Stimulated activated CD8-positive, alpha-beta memory T cell treated with anti-CD3 and anti-CD28 coated beads, Interleukin-15, amount 100 ng/mL, for 24 hours (primary cell): ENCODE measurements around the gene SSU72.

Experiments used
- DNase-seq: peaks from one replicate; pipeline ENCODE4 v3.0.0-alpha.2; 2020; ENCODE audit warnings: low read depth

Gene SSU72

DNA sequence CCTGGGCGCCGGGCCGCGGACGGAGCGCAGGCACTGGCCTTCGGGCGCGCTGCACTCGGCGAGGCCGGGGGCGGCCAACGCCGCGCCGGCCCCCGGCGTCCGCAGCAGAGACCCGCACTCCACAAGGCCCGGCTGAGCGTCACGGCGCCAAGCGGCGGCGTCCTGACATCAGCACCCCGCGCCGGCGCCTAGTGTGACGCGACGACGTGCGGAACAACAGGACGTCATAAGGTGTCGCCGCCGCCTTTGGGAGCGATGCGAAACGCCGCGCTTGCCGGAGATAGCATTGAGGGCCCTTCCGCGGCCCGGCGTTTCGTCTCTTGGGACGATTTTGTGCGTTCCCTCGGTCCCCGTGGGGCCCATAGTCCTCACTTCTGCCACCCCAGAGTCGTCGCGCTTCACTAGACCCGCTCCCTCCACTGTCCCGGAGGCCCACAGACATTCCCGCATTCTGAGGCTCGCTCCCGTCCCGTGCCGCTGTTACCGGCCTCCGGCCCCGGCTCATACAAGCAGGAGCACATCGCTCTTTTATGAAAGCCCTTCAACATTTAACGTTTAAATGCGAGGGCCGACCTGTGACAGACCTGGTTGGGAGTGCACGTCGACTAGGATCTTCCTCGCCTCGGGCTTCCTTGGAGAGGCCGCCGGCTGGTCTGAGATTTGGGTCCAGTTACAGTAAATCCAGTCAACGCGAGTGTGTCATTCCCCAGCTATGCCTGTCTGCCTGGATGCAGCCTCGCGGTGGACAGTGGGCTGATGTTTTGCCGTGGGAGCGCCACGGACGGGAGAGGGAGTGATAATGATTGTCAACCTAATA lies at the start of gene SSU72:
SSU72 (minus strand) TSS at position 143 of the 817 bp plus-strand sequence. CDS start 306 bp downstream, outside the sequence.
- peak; percentile 83 for DNase-seq

DNA sequence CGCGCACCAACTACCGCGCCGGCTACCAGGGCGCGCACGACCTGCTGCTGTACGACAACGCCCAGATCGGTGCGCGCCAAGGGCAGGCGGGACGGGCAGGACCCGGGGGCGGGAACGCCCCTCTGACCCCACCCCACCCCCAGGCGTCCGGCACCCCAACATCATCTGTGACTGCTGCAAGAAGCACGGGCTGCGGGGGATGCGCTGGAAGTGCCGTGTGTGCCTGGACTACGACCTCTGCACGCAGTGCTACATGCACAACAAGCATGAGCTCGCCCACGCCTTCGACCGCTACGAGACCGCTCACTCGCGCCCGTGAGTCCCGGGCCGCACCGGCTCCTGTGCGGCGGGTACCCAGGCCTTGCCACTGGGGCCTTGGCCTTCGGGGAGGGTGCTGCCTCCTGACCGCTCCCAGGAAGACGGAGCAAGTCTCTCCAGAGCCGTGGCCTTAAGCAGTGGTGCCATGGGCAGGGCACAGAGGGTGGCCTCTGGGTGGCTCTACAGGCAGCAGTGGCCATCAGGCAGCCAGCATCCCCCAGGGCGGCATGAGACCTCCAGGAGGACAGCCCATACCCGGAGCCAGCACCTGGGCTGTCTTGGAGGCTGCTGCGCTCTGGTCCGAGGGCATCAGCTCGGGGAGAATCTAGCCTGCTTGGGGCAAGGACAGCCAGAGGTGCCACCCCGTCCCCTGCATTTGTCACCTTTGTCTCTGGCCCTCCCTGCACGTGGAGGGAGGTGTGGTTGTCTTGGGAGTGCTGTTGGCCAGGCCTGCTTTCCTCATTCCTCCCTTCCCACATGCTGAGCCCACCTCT lies 49.2 kb upstream of the SSU72 start:
- DNase-seq, result no peak

- DNase-seq, result no peak
Observed at GRCh38 chr1:1623181-1623630, 48.5 kb upstream of the SSU72 start.

DNA sequence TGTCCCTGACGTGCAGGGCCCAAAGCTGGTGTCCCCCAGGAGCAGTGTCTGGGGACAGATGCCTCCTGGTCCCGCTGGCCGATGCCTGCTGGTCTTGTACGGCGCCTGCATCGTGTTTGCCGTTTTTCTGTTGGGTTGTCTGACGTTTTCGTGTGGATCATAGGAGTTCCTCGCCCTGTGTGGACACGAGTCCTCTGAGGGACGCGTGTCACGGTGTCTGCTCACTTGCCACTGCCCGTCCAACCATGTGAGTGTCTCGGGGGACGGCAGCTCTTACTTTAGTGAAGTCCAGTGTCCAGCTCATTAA lies 48.1 kb upstream of the SSU72 start:
- no peak for DNase-seq

DNA sequence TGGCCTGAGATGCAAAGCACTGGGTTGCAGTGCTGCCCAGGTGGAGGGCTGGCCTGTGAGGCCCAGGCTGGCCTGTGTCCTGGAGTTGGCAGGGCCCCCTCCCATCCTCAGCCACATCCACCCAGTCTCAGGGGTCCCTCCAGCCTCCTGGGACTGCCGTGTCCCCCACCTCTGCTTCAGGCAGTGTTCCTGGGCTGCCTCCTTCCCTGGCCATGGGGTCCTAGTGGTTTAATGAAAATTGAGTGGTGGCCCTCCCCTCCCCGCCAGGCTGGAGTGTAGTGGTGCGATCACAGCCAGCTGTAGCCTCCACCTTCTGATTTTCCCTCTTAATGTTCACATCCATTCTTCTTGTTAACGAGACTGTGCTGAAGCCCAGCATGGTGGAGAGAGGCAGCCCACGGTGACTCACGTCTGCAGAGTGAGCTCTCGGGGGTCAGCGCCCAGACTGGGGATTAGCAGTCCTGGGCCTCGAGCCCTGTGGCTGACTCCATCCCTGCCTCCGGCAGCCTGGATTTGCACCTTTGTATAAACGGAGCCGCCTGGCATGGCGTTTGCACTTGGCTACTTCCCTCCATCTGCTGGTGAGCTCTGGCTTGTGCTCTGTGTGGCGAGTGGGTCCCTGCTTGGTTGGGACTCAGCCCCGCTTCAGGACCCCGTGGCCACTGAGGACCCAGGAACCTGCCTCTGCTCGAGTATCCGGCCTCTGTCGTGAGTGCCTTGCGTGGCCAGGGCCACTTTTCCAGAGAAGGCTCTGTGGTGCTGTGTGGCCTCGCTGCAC lies 47.5 kb upstream of the SSU72 start:
- no peak for DNase-seq

DNA sequence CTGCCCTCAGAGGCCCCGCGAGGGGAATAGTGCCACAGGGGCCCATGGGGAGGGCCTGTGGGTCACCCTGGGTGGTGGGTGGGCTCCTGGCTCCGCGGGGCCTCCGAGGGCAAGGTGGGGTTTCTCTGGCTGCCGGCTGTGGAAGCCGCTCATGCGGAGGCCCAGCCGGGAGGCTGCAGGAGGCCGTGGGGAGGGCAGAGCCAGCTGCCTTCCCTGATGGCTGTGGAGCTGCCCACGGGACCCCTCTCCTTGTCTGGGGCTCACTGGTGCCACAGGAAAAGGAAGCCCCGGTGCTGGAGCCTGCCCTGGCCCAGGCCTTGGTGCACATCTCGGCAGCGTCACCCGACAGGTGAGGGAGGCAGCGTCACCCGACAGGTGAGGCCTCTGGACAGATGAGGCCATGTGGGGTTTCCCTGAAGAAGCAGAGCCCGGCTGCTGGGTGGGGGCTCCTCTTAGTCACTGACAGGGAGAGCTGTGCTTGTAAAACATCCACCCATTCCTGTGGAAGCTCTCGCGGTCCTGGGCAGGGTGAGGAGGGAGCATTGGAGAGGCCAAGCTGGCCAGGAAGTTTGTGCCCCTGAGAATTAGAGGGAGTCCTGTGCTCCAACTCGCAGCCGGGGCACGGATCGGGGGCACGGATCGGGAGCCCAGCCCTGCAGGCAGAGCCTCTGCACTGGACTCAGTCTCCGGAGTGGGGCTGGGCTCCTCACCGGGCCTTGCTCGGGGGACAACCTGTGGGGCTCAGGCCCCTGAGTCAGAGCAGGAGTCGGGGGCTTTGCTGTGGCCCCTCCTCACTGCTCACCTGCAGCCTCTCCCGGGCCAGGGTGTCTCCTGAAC lies 46.7 kb upstream of the SSU72 start:
- no peak for DNase-seq

DNA sequence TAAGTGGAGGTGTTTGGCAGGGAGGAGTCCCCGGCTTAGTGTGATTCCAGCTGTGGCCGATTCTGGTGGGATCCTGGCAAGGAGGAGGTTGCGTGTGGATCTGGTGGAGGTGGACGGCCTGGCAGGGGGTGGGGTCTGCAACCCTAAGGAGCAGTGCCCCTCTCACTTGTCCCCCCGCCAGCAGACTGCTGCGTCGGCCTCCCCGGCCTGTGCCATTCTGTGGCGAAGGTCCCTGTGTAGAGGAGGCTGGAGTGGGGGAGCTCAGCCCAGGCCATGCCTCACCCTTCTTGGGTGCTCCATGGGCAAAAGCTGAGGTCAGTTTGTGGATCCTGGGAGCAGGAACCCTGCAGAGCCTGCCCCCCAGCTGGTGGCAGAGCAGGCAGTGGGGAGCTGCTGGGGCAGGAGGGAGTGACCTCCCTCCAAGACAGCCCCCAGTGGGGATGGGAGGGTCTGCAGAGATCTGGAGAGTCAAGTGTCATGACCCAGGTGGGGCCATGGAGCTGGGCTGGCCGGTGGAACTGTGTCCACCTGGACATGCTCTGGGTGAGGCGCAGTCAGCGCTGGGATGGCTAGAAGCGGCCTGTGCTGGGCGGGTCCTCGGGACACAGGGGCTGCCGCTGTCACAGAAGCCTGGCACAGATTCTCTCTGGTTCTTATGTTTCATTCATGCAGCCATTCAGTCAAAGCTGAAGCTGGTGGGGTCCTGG lies 45.9 kb upstream of the SSU72 start:
- DNase-seq, result no peak

DNA sequence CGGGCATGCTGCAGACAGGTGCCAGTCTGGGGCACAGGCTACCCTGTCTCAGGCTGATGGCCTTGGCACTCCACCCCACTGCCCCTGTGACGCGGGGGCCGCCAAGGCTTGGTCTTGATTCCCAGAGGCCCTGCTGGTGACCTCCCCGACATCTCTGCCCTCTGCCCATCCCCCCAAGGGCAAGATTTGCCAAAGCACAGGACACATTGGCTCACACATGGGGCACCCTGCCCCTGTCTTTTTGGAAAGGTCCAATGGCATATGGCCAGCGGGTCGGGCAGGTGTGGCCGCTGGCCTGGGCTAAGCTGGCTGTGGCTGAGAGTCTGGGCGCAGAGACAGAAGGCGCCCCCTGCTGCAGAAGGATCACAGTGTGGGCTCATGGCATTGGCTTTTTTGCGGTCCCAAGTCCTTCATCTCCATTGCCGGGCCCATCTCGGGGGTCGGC lies 45.3 kb upstream of the SSU72 start:
- no peak for DNase-seq

DNA sequence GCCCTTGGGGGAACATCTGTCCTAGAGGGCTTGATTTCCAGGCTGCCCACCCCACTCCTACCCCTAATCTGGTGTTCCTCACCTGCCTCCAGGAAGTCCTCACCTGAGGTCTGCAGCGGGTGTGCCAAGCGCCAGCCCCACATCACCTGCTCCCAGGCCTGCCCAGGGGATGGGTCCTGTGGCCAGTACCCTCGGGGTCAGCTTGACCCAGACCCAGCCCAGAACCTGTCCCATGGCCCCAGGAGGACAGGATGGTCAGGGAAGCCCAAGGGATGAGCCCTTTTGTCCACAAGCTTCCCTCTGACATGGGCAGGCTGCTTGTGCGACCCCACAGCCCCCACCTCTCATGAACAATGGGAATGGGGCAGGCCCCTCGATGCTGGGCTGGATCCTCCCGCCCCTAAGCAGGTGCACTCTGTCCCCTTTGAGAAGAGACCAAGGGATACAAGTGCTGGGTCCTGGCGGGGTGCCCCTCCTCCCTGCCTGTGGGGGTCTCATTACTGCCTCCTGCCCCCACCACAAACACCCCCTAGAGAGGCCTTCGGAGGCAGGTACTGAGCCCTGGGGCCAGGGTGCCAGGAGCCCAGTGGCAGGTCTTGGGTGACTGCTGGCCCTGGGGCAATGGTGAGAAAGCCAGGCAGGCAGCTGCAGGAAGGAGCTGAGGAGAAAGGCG lies 43.9 kb upstream of the SSU72 start:
- no peak for DNase-seq

- no peak for DNase-seq
Observed at GRCh38 chr1:1617925-1618324, 43.3 kb upstream of the SSU72 start.

GRCh38 chr1:1617516-1617915 lies 42.9 kb upstream of the SSU72 start:
- no peak for DNase-seq

GRCh38 chr1:1616838-1617237 lies 42.2 kb upstream of the SSU72 start:
- no peak for DNase-seq

DNA sequence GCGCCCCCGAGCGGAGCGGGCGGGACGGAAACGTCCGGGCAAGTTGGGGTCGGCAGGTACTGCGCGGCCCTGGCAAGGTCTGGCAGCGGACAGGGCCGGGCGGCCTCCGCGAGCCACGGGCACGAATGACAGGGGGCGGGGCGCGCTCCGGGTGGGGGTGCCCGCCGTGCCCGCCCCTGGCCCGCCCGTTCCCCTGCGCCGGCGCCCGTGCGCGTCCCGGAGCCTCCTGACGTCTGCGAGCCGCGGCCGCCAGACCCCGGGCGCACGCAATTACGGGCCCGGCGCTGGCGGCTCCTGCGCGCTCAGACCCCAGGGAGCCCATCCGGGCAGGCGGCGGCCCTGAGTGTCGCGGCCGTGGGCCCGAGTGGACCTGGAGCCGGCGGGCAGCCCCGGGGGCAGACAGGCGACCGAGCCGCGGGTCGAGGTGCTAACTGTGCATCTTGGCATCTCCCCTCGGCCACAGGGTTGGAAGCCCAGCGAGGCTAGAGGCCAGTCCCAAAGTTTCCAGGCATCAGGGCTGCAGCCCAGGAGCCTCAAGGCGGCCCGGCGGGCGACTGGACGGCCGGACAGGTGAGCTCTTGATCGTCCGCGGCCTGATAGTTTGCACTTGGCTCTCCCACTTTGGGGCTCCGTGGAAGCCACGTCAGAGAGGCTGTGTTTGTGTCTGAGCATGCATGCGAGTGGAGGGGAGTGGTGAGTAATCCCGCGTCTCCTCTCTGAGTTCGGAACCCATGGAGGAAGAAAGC lies 41.6 kb upstream of the SSU72 start:
- DNase-seq, result no peak

- DNase-seq, result peak; percentile 98
Observed at GRCh38 chr1:1615256-1616044, 40.8 kb upstream of the SSU72 start, which contains the start of gene MIB2. MIB2 (plus strand) TSS chr1:1615500; CDS start chr1:1623453, 7,953 bp downstream.

DNA sequence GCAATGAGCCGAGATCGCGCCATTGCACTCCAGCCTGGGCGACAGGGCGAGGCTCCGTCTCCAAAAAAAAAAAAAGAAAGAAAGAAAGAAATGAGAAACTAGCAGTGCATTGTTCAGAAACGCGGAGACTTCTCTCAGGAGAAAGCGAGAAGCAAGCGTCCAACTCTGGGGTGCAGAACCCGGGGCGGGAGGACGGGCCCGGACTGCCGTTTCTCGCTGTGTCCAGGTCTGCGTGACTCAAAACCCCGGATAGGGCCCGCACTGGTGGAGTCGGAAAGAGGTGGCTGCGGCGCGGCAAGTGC lies 40.2 kb upstream of the SSU72 start:
- no peak for DNase-seq

- no peak for DNase-seq
Observed at GRCh38 chr1:1614204-1614953, 39.7 kb upstream of the SSU72 start.

DNA sequence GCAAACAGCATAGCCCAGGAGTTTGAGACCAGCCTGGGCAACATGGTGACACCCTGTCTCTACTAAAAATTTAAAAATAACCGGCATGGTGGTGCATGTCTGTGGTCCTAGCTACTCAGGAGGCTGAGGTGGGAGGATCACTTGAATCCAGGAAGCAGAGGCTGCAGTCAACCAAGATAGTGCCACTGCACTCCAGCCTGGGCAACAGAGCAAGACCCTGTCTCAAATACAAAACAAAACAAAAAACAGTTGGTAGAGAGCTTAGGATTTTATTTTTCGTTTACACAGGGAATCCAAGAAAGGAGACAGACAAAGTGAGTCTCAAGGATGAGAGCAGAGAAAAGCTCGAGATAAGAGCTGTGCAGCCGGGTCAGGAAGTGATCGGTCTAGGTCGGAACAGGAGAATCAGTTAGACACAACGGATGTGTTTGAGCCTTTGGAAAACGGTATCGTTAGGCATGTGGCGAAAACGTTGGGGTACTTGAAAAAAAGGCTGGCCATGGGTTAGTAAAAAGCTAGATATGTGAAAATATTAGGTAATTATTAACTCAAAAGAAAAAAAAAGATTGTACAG lies 38.9 kb upstream of the SSU72 start:
- DNase-seq, result no peak

DNA sequence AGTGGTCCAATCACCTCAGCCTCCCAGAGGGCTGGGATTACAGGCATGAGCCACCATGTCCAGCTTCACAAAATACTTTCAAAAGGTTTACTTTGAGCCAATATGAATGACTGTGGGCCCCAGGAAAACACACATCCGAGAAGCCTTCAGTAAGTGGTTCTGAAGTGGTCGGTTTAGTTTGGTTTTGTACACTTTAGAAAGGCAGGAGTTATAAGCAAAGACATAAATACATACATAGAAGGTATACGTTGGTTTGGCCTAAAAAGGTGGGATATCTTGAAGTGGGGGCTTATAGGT lies 37.4 kb upstream of the SSU72 start:
- no peak for DNase-seq
